Central memory CD8-positive, alpha-beta T cell (primary cell): ENCODE data around the gene SLC22A2.

Experiments used
- ATAC-seq: fragments of 150-1000 bp; cut with Tn5 transposase; replicated peaks from 2 replicates; pipeline ENCODE4 v1.10.0; 2022; ENCODE audit warnings: mild to moderate bottlenecking, moderate FRiP score, moderate number of reproducible peaks; ENCODE audit not compliant: poor library complexity, severe bottlenecking; ENCODE audit errors: extremely low read depth
- DNase-seq, 2 donors: peaks; one replicate each; pipeline ENCODE4 v3.0.0; 2021; ENCODE audit warnings: low spot score in 2 of 2
- H3K27ac Mint-ChIP-seq: one replicate; pipeline ENCODE4 v1.8.0; 2022; ENCODE audit warnings: low read depth, mild to moderate bottlenecking, moderate library complexity, mixed read lengths
- H3K27me3 Mint-ChIP-seq: one replicate; pipeline ENCODE4 v1.8.0; 2022; ENCODE audit warnings: mixed read lengths
- H3K36me3 Mint-ChIP-seq: one replicate; pipeline ENCODE4 v1.8.0; 2022; ENCODE audit warnings: mild to moderate bottlenecking, moderate library complexity, mixed read lengths; ENCODE audit not compliant: insufficient read depth
- H3K4me1 Mint-ChIP-seq: one replicate; pipeline ENCODE4 v1.8.0; 2022; ENCODE audit warnings: mixed read lengths
- H3K4me3 Mint-ChIP-seq: one replicate; pipeline ENCODE4 v1.8.0; 2022; ENCODE audit warnings: mild to moderate bottlenecking, moderate library complexity, mixed read lengths
- H3K9me3 Mint-ChIP-seq: one replicate; pipeline ENCODE4 v1.8.0; 2022; ENCODE audit warnings: mixed read lengths

SLC22A2 gene

GRCh38 chr6:160282444-160282843 is 23.8 kb upstream of the SLC22A2 start:
- DNase-seq (no peak), ATAC-seq (no peak)
- peaks cover 43% of the 10 kb centered on the region for H3K27me3 Mint-ChIP-seq
- no peak overlapping the region for H3K27ac Mint-ChIP-seq
- no peak overlapping the region for H3K4me3 Mint-ChIP-seq
- H3K9me3 Mint-ChIP-seq = no peaks in the 10 kb centered on the region
- H3K4me1 Mint-ChIP-seq = no peaks in the 10 kb centered on the region
- peaks cover 1% of the 10 kb centered on the region for H3K36me3 Mint-ChIP-seq

- Mint-ChIP-seq H3K36me3 (peaks cover 1% of the 10 kb centered on the region), H3K9me3 (no peaks in the 10 kb centered on the region), H3K27me3 (peaks cover 17% of the 10 kb centered on the region), H3K4me1 (no peaks in the 10 kb centered on the region), H3K4me3 (no peak overlapping the region), H3K27ac (no peak overlapping the region)
- no peak for ATAC-seq
- DNase-seq = no peak
Measured at GRCh38 chr6:160279850-160280249, 21.2 kb upstream of the SLC22A2 start.

DNA sequence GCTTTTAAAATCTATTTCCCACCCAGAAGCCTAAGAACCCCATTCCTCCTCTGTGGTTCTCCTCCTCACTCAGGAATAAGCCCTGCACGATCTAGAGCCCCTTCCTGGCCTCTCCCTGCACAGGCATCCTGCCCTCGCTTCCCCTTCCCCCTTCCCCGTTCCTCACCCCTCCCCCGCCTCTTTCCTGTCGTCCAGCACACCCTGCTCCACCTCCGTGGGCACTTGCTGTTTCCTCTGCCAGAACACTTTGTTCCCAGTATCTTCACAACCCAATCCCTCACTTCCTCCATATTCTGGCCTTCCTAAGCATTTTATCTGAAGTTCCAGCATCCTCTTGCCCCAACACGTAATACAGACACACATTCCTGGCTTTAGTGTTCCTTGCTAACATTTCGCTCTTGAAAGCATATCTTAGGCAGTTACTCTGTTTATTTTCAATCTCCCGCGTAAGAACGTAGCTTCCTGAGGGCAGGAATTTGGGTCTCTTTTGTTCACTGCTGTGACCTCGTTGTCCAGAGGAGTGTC is 20.2 kb upstream of the SLC22A2 start:
- Mint-ChIP-seq H3K9me3 (no peaks in the 10 kb centered on the region), H3K27ac (no peak overlapping the region), H3K27me3 (peaks cover 10% of the 10 kb centered on the region), H3K4me1 (no peaks in the 10 kb centered on the region), H3K4me3 (no peak overlapping the region), H3K36me3 (peaks cover 1% of the 10 kb centered on the region)
- DNase-seq = no peak
- ATAC-seq = no peak

DNA sequence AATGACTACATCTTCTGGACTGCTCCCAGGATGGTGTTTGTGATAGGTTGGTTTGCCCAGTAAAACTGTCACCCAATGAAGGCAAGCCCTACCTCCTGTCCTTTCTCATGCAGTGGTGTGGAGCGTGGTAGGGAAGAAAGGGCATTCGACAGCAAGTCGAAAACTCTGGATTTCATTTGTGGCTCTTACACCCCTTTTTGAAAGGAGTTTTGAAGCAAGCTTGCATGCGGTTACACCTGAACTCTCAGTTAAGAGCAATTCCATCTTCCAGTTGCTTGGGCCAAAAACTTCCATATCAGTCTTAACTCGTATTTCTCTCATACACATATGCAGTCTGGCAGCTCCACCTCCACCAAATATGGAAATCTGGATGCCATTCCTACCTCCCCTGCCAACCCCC is 19.7 kb upstream of the SLC22A2 start:
- no peaks in the 10 kb centered on the region for H3K4me1 Mint-ChIP-seq
- no peak overlapping the region for H3K27ac Mint-ChIP-seq
- no peak overlapping the region for H3K4me3 Mint-ChIP-seq
- peaks cover 1% of the 10 kb centered on the region for H3K36me3 Mint-ChIP-seq
- ATAC-seq (no peak), DNase-seq (no peak)
- peaks cover 10% of the 10 kb centered on the region for H3K27me3 Mint-ChIP-seq
- no peaks in the 10 kb centered on the region for H3K9me3 Mint-ChIP-seq

- Mint-ChIP-seq H3K36me3 (peaks cover 1% of the 10 kb centered on the region), H3K9me3 (no peaks in the 10 kb centered on the region), H3K4me1 (no peaks in the 10 kb centered on the region), H3K27ac (no peak overlapping the region), H3K4me3 (no peak overlapping the region), H3K27me3 (peaks cover 10% of the 10 kb centered on the region)
- no peak for ATAC-seq
- DNase-seq = no peak
Measured at GRCh38 chr6:160277546-160277945, 18.9 kb upstream of the SLC22A2 start.

- no peak overlapping the region for H3K4me3 Mint-ChIP-seq
- ATAC-seq = no peak
- peaks cover 1% of the 10 kb centered on the region for H3K36me3 Mint-ChIP-seq
- H3K27ac Mint-ChIP-seq = no peak overlapping the region
- no peaks in the 10 kb centered on the region for H3K9me3 Mint-ChIP-seq
- DNase-seq = no peak
- no peaks in the 10 kb centered on the region for H3K4me1 Mint-ChIP-seq
- peaks cover 10% of the 10 kb centered on the region for H3K27me3 Mint-ChIP-seq
Measured at GRCh38 chr6:160277144-160277543, 18.5 kb upstream of the SLC22A2 start.

- no peak overlapping the region for H3K27ac Mint-ChIP-seq
- H3K27me3 Mint-ChIP-seq = peaks cover 19% of the 10 kb centered on the region
- peaks cover 1% of the 10 kb centered on the region for H3K36me3 Mint-ChIP-seq
Measured at GRCh38 chr6:160276126-160276525, 17.5 kb upstream of the SLC22A2 start.

GRCh38 chr6:160275511-160276003 is 16.9 kb upstream of the SLC22A2 start:
- Mint-ChIP-seq H3K4me3 (no peak overlapping the region), H3K27me3 (peaks cover 21% of the 10 kb centered on the region), H3K9me3 (no peaks in the 10 kb centered on the region), H3K36me3 (peaks cover 1% of the 10 kb centered on the region), H3K27ac (no peak overlapping the region), H3K4me1 (no peaks in the 10 kb centered on the region)
- DNase-seq (no peak), ATAC-seq (no peak)

More at GRCh38 chr6:160276126-160276525, 17.5 kb upstream of the SLC22A2 start:
- DNase-seq (no peak), ATAC-seq (no peak)
- H3K4me1 Mint-ChIP-seq = no peaks in the 10 kb centered on the region
- H3K9me3 Mint-ChIP-seq = no peaks in the 10 kb centered on the region
- H3K4me3 Mint-ChIP-seq = no peak overlapping the region

DNA sequence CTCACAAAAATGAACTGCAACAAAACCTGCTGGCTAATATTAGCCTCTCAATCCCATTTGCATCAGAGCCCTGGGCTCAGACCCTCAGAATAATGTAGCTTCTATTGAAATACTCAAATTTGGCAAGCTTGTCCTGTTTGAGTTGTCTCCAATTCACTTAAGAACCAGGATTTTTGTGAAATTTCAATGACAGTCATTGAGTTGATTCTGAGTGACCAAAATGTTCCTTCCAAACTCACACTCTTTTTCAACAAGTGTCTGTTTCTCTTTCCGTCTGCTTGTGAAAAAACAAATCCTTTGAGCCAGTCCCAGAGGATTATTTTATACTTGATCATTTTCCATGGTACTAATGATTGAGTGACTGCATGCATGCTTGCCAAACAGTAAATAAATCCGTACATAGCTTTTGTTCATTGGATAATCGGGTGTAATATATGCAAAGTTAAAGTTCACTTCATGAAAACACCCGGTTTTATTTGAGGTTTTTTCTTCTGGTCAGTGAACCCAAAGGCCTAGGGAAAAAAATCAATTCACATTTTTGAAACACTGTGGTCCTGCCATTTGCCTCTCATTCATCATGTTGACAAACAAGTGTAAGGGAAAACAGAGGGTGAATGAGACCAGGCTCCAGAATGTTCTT is 16.4 kb upstream of the SLC22A2 start:
- ATAC-seq (no peak), DNase-seq (no peak)
- Mint-ChIP-seq H3K4me3 (no peak overlapping the region), H3K36me3 (peaks cover 1% of the 10 kb centered on the region), H3K4me1 (no peaks in the 10 kb centered on the region), H3K27me3 (peaks cover 21% of the 10 kb centered on the region), H3K9me3 (no peaks in the 10 kb centered on the region), H3K27ac (no peak overlapping the region)

DNA sequence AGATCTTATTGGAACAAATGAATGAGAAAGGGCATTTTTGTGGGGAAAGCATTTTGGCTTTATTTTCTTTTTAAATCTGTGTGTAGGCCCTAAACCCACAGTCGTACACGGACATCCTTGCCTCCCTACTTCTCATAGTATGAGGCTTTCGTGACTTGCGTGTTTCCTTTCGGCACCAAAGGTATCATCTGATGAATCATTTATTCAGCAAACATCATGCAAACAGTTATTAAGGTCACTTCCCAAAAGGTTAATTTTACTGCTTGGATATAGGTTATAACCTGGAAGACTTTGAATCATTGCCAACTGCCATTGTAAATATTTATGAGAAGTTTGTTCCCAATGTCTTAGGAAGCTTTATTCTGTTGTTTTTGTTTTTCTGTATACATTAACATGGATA is 15.1 kb upstream of the SLC22A2 start:
- H3K27ac Mint-ChIP-seq = no peak overlapping the region
- no peak overlapping the region for H3K4me3 Mint-ChIP-seq
- ATAC-seq = no peak
- no peaks in the 10 kb centered on the region for H3K4me1 Mint-ChIP-seq
- H3K36me3 Mint-ChIP-seq = peaks cover 1% of the 10 kb centered on the region
- H3K27me3 Mint-ChIP-seq = peaks cover 22% of the 10 kb centered on the region
- no peak for DNase-seq
- no peaks in the 10 kb centered on the region for H3K9me3 Mint-ChIP-seq

DNA sequence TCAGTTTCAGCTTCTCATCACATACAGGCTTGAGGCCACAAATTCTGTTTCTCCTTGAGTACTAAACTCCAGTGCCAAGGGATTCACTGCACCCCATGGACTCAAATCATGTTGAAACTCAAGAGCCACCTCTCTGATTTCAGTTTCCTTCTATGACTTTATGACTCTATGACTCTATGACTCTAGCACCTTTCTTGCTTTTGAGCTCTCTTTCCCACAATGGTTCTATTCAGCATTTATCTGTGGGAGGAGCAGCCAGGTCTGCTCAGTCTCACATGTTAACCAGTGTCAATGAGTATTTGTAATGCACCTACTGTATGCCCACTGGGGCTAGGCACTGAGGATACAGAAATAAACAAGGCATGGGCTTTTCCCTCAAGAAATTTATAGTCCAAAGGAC is 14.6 kb upstream of the SLC22A2 start:
- Mint-ChIP-seq H3K27ac (no peak overlapping the region), H3K4me1 (no peaks in the 10 kb centered on the region), H3K36me3 (no peaks in the 10 kb centered on the region), H3K9me3 (no peaks in the 10 kb centered on the region), H3K27me3 (peaks cover 26% of the 10 kb centered on the region), H3K4me3 (no peak overlapping the region)
- no peak for ATAC-seq
- DNase-seq = no peak

GRCh38 chr6:160272707-160273106 is 14.1 kb upstream of the SLC22A2 start:
- no peak overlapping the region for H3K27ac Mint-ChIP-seq
- DNase-seq (no peak), ATAC-seq (no peak)
- H3K27me3 Mint-ChIP-seq = peaks cover 26% of the 10 kb centered on the region
- no peaks in the 10 kb centered on the region for H3K9me3 Mint-ChIP-seq
- no peaks in the 10 kb centered on the region for H3K36me3 Mint-ChIP-seq
- no peak overlapping the region for H3K4me3 Mint-ChIP-seq
- no peaks in the 10 kb centered on the region for H3K4me1 Mint-ChIP-seq

DNA sequence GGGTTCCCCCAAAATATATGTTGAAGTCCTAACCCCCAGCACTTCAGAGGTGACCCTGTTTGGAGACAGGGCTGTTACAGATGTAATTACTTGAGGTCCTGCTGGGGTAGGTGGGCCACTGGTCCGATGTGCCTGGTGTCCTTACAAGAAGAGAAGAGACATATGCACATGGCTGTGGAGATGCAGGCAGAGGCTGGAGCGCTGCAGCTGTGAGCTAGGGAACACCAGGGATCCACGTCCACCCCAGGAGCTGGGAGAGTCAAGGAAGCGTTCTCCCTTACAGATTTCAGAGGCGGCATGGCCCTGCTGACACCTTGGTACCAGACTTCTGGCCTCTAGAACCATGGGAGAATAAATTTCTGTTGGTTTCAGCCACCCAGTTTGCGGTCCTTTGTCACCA is 11.7 kb upstream of the SLC22A2 start:
- no peak overlapping the region for H3K4me3 Mint-ChIP-seq
- H3K9me3 Mint-ChIP-seq = no peaks in the 10 kb centered on the region
- peaks cover 28% of the 10 kb centered on the region for H3K27me3 Mint-ChIP-seq
- peaks cover 8% of the 10 kb centered on the region for H3K4me1 Mint-ChIP-seq
- no peaks in the 10 kb centered on the region for H3K36me3 Mint-ChIP-seq
- DNase-seq = no peak
- ATAC-seq = no peak
- no peak overlapping the region for H3K27ac Mint-ChIP-seq
